Glutamatergic neuron (in vitro differentiated cells): Measurements from ENCODE around the gene PLEKHM3. TPM values are rescaled to one million over a fixed set of nuclear protein-coding genes. Genes with fewer than 3 reads are reported as not detected.

Experiments used
- DNase-seq: peaks from one replicate; pipeline ENCODE4 v3.0.0; 2022
- H3K27ac Mint-ChIP-seq: one replicate; pipeline ENCODE4 v1.8.0; 2020; ENCODE audit warnings: mild to moderate bottlenecking, mixed read lengths, inconsistent platforms; ENCODE audit not compliant: unreplicated experiment
- H3K27me3 Mint-ChIP-seq: one replicate; pipeline ENCODE4 v1.8.0; 2020; ENCODE audit warnings: mild to moderate bottlenecking, moderate library complexity, mixed read lengths, inconsistent platforms; ENCODE audit not compliant: unreplicated experiment
- H3K36me3 Mint-ChIP-seq: one replicate; pipeline ENCODE4 v1.8.0; 2020; ENCODE audit warnings: mild to moderate bottlenecking, mixed read lengths, inconsistent platforms; ENCODE audit not compliant: unreplicated experiment
- H3K4me1 Mint-ChIP-seq: one replicate; pipeline ENCODE4 v1.8.0; 2020; ENCODE audit warnings: mild to moderate bottlenecking, low read depth, mixed read lengths, inconsistent platforms; ENCODE audit not compliant: unreplicated experiment
- H3K4me3 Mint-ChIP-seq: one replicate; pipeline ENCODE4 v1.8.0; 2020; ENCODE audit warnings: mild to moderate bottlenecking, mixed read lengths, inconsistent platforms; ENCODE audit not compliant: unreplicated experiment
- H3K9me3 Mint-ChIP-seq: one replicate; pipeline ENCODE4 v1.8.0; 2020; ENCODE audit warnings: mild to moderate bottlenecking, moderate library complexity, mixed read lengths, inconsistent platforms; ENCODE audit not compliant: unreplicated experiment
- total RNA-seq: library from RNA; stranded (reverse); fragmentation: NEBNext Ultra II Directional; extraction: Animal tissue kit (Norgen Biotek cat#: 25700); gene quantifications from one replicate; pipeline ENCODE4 v1.2.1, GENCODE V29; 2021; ENCODE audit not compliant: unreplicated experiment
- TF ChIP-seq, protein P1 (sequence below): fragments of 200-600 bp; sonication (generic); IDR thresholded peaks from one replicate; pipeline ENCODE4 v1.5.0; 2021; ENCODE audit not compliant: partially characterized antibody, unreplicated experiment

PLEKHM3 gene
- total RNA-seq, 1 donor from 2014 or later: 19.5 TPM

DNA sequence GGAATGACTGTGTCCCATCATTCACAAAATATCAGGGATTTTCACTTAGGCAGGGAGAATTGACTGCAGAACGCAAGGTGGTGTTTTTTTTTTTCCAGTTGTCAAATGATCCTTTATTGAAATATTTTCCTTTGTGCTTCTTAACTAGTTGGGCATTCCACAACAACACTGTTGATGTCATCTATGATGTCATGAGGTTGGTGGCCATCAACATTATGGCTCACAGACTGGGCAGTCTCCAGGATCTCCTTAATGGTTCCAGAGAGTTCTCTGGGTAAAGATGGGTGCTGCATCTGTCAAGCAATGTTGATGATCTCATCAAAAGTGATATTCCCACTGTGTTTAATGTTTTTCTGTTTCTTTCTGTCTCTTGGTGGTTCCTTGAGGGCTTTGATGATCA lies 31.8 kb upstream of the PLEKHM3 start:
- H3K4me1 Mint-ChIP-seq: no peaks in the 10 kb centered on the region
- H3K9me3 Mint-ChIP-seq: peaks cover 5% of the 10 kb centered on the region
- H3K27me3 Mint-ChIP-seq: no peaks in the 10 kb centered on the region
- H3K36me3 Mint-ChIP-seq: no peaks in the 10 kb centered on the region
- no peak overlapping the region for H3K4me3 Mint-ChIP-seq
- no peak overlapping the region for H3K27ac Mint-ChIP-seq
- no peak for DNase-seq
- TF ChIP-seq, protein P1, sequence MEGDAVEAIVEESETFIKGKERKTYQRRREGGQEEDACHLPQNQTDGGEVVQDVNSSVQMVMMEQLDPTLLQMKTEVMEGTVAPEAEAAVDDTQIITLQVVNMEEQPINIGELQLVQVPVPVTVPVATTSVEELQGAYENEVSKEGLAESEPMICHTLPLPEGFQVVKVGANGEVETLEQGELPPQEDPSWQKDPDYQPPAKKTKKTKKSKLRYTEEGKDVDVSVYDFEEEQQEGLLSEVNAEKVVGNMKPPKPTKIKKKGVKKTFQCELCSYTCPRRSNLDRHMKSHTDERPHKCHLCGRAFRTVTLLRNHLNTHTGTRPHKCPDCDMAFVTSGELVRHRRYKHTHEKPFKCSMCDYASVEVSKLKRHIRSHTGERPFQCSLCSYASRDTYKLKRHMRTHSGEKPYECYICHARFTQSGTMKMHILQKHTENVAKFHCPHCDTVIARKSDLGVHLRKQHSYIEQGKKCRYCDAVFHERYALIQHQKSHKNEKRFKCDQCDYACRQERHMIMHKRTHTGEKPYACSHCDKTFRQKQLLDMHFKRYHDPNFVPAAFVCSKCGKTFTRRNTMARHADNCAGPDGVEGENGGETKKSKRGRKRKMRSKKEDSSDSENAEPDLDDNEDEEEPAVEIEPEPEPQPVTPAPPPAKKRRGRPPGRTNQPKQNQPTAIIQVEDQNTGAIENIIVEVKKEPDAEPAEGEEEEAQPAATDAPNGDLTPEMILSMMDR: no peak

DNA sequence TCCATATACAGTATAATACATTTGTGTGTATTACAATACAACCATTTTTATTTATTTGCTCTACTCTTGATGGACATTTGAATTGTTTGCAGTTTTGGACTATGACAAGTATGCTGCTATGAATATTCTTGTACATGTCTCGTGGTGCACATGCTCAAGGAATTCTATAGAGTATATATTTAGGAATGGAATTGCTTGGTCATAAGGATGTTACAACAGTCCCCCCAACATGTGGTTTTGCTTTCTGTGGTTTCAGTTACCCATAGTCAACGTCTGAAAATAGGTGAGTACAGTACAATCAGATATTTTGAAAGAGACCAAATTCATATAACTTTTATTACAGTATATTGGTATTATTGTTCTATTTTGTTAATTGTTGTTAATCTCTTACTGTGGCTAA lies 24.1 kb upstream of the PLEKHM3 start:
- H3K27ac Mint-ChIP-seq: no peak overlapping the region
- no peak overlapping the region for H3K4me3 Mint-ChIP-seq

DNA sequence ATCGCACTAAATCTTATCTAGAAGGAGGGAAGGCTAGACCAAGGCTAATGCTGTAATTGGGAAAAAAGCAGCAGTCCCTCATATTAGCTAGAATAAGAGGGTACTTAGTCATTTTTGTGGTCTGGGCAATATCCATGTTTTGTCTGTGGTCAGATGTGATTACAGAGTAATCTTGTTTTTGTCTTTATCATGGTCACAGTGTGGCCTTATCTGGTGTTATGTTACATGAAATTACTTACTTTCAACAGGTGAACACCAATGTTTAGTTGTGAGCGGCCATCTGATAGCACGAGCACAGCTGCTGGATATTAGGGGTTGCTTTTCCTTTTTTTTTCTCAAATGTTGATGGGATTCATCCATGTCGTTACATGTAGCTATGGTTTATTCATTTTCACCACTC lies 23.7 kb upstream of the PLEKHM3 start:
- H3K4me1 Mint-ChIP-seq: no peaks in the 10 kb centered on the region
- TF ChIP-seq, protein P1: no peak
- no peaks in the 10 kb centered on the region for H3K36me3 Mint-ChIP-seq
- H3K4me3 Mint-ChIP-seq: no peak overlapping the region
- no peaks in the 10 kb centered on the region for H3K9me3 Mint-ChIP-seq
- H3K27me3 Mint-ChIP-seq: no peaks in the 10 kb centered on the region
- no peak overlapping the region for H3K27ac Mint-ChIP-seq
- no peak for DNase-seq

More for the DNA sequence above, 24.1 kb upstream of the PLEKHM3 start:
- no peaks in the 10 kb centered on the region for H3K36me3 Mint-ChIP-seq
- no peaks in the 10 kb centered on the region for H3K27me3 Mint-ChIP-seq
- DNase-seq: no peak
- TF ChIP-seq, protein P1: no peak
- no peaks in the 10 kb centered on the region for H3K4me1 Mint-ChIP-seq
- no peaks in the 10 kb centered on the region for H3K9me3 Mint-ChIP-seq

DNA sequence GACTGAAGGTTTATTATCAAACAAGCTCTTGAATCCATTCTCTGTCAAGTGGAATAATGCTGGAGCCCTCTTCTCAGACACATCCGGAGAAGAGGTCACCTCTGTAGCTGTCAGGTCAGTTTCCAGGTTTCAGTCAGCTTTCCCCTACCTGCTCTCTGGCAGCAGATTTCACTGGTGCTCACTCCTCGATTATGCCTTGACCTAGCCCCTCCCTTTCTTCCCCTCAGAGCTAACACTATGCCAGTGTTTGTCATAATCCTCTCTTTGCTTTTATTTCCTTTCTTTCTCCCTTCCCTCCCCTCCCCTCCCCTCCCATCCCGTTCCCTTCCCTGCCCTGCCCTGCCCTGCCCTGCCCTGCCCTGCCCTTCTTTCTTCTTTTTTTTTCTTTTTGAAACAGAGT lies 22.5 kb upstream of the PLEKHM3 start:
- Mint-ChIP-seq H3K36me3 (no peaks in the 10 kb centered on the region), H3K27me3 (no peaks in the 10 kb centered on the region), H3K4me3 (no peak overlapping the region), H3K27ac (no peak overlapping the region), H3K9me3 (no peaks in the 10 kb centered on the region), H3K4me1 (no peaks in the 10 kb centered on the region)
- TF ChIP-seq, protein P1: no peak
- no peak for DNase-seq

DNA sequence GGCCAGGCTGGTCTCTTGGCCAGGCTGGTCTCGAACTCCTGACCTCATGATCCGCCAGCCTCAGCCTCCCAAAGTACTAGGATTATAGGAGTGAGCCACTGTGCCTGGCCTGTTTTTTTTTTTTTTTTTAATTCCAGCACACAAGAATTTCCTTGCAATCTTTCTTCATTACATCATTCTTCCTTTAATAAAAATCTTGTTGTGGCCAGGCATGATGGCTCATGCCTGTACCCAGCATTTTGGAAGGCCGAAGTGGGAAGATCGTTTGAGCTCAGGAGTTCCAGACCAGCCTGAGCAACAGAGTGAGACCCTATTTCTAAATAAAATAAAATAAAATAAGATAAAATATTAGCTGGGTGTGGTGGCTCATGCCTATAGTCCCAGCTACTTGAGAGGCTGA lies 21.4 kb upstream of the PLEKHM3 start:
- TF ChIP-seq, protein P1: no peak
- H3K27me3 Mint-ChIP-seq: no peaks in the 10 kb centered on the region
- no peak overlapping the region for H3K27ac Mint-ChIP-seq
- no peaks in the 10 kb centered on the region for H3K36me3 Mint-ChIP-seq
- no peak for DNase-seq
- H3K9me3 Mint-ChIP-seq: no peaks in the 10 kb centered on the region
- H3K4me1 Mint-ChIP-seq: no peaks in the 10 kb centered on the region
- H3K4me3 Mint-ChIP-seq: no peak overlapping the region
